ENCODE data around the gene GYPC.

The GYPC gene

DNA sequence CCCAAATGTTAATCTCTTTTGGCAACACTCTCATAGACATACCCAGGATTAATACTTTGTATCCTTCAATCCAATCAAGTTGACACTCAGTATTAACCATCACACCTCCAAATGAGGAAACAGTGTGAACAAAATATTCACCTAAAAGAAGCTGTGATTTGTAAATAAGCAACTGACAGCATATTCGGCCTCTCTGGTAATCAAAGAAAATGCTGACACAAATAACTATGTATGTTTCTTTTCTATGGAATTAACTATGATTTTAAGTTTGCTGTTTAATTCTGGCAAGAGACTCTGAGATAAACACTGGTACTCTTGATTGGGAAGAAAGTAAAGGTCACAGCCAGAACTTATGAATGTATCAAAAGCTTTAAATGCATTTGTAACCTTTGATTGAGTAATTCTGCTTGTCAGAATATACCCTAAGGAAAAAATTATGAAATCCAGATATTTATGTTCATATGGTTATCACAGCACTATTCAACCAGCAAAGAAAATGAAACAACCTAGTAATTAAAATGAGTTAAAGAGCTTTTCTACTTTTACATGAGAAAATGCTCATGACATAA lies 3.6 kb upstream of the GYPC start:
- DNase-seq, result no peak

- DNase-seq, result no peak
Observed at GRCh38 chr2:126653109-126653508, 2.8 kb upstream of the GYPC start.

DNA sequence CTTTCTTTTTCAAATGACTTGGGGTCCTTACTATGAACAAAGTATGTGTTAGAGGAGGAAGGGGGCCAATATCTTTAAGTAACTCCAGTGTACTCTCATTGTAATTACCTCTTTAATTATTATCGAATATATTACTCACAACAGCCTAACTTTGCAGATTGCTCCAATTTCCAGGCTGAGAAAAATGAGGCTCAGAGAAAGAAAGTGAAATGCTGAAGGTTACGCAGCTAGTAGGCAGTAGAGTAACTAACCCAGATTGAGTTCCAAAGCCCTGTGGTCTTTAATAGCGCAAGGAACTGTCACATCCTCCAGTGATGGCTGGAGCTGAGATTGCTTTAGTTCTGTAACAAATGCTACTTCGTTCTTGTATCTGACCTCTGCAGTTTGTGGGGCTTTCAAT lies 2.2 kb upstream of the GYPC start:
- no peak for DNase-seq

GRCh38 chr2:126655051-126655450 lies 907 bp upstream of the GYPC start:
- DNase-seq, result no peak

- peak; percentile 28 to 46 for DNase-seq
Observed at GRCh38 chr2:126656431-126657147, 631 bp downstream of the GYPC start.

DNA sequence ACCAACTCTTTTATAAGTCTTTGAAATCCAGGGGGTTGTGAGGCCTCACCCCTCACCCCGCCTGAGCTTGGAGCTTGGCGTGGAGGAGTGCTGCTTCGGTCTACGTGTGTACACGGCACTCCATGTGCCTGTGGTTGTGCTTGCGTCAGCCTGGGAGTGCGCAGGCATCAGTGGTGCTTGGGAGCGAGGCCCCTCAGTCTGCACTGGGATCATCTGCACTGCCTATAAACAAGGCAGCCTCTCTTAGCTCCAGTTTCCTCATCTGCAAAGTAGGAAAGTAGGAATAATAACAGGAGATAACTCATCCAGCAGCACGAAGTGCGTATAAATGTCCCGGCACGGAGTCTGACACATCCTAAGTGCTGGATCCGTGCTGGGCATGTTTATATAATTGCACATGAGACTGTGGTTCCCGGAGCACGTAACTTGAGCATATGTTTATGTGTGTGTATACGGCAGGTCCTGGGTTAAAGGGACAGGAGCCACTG lies 1.2 kb downstream of the GYPC start:
- DNase-seq, result peak; percentile 34 to 42

DNA sequence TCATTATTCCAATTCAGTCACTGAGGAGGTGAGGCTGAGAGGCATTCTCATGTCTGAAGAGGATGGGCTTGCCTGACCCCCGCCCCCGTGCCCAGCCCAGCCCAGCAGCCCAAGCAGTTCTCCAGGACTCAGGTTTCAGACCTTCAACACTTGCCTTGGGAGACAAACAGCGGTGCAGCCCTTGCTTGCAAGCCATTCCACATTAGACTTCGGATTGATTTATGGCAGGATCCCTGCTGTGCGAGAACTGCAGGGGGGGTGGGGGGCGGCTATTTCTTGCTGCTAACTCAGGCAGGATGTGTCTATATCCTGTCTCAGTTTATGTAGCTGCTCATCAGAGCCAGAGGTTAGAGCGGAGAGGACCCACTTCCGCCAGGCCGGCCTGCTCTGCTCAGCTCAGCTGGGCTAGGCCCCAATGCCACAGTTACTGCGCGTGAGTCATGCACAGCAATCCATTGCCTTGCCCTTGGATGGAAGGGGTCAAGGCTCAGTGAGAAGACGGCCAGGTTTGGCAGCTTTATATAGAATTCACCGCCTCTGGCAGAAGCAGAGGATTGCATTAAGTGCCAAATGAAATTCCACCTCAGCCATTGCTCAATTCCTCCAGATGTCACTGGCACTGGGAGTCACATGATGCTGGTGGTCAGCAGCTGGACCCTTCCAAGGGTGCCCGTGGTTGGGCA lies 1.8 kb downstream of the GYPC start:
- peak; percentile 47 to 58 for DNase-seq

GRCh38 chr2:126658319-126658904 lies 2.5 kb downstream of the GYPC start:
- DNase-seq, result no peak

GRCh38 chr2:126658905-126659561 lies 3.1 kb downstream of the GYPC start:
- peak; percentile 40 to 47 for DNase-seq

DNA sequence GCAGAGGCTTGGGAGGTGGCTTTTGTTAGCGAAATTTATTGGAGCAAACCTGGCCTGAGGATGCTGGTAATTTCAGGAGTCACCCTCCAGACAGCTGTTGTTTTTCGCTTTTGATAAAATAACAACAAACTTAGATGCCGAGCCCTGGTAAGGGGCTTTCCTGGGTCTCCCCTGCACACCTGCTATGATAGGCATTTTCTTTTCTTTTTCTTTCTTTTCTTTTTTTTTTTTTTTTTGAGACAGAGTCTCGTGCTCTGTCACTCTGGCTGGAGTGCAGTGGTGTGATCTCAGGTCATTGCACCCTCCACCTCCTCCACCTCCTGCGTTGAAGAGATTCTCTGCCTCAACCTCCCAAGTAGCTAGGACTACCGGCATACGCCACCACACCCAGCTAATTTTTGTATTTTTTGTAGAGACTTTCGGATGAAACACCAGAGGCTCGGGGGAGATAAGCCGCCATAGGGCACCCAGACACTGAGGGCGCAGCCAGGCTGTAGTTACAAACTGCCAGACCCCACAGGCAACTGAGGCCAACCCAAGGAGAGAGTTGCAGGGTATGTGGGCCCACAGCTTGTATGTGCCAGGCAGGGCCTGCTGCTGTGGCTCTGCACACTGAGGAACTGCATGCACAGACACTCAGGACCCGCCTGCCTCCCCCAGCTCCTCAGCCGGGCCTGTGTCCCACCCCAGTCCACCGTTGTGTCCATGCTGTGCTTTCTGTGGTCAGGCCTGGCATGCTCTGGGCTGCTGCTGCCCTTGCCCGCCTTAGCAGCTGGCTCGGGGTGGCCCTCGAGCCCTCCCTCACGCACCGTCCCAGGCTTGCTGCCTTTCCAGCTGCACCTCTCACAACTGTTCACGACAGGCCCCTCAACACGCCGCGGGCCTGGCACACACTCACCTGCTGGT lies 3.9 kb downstream of the GYPC start:
- no peak for DNase-seq

DNA sequence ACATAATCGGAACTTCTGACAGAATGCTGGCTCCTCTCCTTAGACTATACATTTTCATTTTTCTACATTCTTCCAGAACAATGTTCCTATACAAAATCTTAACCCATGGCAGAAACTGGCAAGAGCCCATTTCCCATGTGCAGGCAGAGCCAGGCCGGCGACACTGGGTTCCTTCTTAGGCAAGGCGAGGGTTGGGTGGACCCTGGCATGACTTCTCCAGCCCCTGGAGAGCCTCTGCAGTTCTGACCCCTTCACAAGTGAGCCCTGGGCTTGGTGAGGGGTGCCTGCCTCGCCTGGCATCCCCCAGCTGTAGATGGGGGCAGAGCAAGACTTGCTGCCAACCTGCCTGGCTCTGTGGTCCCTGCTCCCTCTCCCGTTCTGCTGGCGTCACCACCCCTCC lies 5.0 kb downstream of the GYPC start:
- DNase-seq, result no peak

DNA sequence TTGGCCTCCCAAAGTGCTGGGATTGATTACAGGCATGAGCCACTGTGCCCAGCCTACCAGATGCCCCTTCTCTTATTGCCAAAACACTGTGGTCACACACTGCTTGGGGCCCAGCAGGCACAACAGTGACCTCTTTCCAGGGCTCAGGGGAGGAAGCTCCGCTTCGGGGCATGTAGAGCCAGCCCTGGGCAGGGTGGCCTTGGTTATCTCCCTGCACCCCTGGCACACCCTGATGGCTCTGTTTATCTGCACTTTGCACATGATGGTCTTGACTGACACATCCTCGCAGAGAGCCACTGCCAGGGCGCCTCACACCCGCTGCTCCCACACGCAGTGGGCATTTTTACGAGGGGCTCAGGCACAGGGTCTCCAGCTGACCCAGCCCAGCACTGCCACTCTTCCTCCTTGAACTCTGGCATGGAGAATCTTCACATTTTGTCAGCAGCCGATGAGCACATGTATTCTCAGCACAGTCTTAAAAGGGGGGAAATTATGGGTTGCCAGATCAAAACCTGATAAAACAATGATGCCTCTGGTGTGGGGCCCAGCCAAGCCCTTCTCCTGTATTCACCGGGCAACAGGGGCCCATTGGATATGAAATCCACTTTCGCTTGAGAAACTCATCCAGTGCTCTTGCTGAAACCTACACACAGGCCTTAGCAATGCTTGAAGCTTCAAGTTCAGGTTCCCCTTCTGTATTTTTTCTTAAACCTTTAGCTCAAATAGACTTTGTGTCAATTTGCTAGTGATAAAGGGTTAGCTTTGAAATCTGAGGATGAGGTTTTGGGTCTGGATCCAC lies 5.9 kb downstream of the GYPC start:
- DNase-seq, result no peak

DNA sequence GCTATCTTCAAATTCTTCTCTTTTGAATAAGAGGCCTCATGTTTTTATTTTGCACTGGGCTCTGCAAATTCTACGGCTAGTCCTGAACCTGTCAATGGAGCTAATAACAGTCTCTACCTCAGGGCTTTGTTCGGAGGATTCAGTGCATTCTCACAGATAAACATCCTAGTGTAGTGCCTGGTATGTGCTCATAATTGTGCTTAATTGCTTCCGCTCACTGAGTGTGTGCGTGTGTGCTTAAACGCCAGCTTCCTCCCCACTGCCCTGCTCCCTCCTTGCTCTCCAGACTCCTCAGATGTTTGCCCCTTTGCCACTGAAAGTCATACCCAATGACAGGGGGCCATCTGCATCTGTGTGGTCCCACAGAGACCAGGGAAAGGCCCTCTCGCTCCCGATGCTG lies 6.7 kb downstream of the GYPC start:
- DNase-seq, result no peak

GRCh38 chr2:126663184-126663963 lies 7.4 kb downstream of the GYPC start:
- no peak for DNase-seq

DNA sequence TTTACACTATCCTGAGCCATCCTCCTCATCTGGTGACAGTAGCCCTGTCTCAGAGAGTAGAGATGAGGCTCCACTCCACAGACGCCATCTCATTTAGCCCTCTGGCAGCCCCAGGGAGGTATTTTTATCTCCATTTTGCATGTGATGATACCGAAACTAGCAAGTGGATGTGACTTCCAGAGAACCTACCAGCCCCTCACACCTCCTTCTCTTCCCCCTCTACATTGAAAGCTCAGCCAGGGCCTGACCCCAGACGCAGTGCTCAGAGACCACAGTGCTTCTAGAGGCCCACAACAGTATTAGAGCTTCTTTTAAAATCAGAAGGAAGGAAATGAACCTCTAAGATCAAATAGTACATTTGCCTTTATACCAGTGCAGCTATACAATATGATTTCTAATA lies 8.3 kb downstream of the GYPC start:
- DNase-seq, result no peak

DNA sequence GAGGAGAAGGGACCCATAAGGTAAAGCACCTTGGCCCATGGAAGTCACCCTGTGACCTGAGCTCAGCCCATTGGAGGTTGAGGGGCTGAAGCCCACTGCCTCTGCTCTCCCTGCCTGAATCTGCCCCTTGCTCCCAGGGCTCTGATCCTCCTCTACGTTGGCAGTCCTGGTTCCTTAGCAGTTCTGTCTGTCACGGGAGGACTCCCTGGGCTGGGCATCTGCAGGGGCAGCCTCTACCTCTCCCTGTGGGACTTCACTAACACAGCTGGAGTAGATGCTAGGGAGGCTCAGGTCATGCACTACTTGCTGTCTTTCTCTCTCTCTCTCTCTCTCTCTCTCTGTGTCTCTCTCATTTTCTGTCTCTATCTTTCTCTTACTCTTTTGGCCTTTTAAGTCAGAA lies 8.7 kb downstream of the GYPC start:
- no peak for DNase-seq

DNA sequence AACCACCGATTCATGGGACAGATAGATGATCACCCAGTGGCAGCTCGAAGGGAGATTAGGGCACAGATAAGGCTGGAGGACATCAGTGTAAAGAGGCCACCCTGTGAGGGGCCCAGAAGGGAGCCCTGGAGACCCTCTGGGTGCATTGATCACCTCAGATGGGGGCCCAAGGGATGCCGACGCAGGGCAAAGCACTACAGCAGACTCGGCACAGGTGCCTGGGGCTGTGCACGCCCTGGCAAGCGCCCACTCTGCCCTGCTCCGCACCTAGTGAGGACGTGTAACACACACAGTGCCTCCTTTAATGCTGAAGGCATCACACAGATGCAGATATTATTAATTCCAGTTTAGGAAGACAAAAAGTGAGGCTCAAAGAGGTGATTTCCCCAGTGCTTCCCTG lies 9.5 kb downstream of the GYPC start:
- DNase-seq, result no peak

- DNase-seq, result no peak
Observed at GRCh38 chr2:126668254-126668653, 12.3 kb downstream of the GYPC start.

DNA sequence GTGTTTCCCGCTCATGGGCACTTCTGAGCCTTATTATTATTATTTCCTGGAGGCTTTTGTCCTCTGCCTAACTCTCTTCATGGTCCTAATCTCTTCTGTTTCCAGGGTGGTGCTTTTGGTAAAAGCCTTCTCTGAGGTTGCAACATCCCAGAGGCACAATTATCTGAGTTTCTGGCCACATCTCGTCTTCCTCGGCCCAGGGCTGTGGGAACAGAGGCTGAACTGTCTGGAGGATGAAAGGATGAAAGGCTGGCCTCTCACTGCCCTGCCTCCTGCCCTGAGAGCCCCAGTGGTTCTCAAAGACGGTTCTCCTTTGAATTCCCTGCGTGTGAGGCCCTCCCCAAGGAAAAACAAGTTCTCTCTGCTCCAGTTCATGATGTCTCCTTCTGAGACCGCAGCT lies 13.8 kb downstream of the GYPC start:
- no peak for DNase-seq

- DNase-seq, result no peak
Observed at GRCh38 chr2:126671488-126671887, 15.5 kb downstream of the GYPC start.

All from activated CD4-positive, alpha-beta T cell treated with anti-CD3 and anti-CD28 coated beads for 4 hours (primary cell).